Smooth muscle cell (in vitro differentiated cells): ENCODE results near the gene RORB. TPM values are rescaled to one million over a fixed set of nuclear protein-coding genes. Genes with fewer than 3 reads are reported as not detected.
A peak's percentile ranks its signal among the peaks of the same experiment; 100 is the strongest.

Source experiments
- DNase-seq: peaks from one replicate; lab custom pipeline; 2025; ENCODE audit not compliant: unreplicated experiment; lab: John Stamatoyannopoulos, UW
- H2AFZ ChIP-seq: fragments of 200-600 bp; sonication (generic); 2 replicates; pipeline ENCODE4 v1.6.0; 2016; ENCODE audit warnings: antibody characterized with exemption, low read depth, mild to moderate bottlenecking
- H3F3A ChIP-seq: fragments of 200-600 bp; sonication (generic); 2 replicates; pipeline ENCODE4 v1.6.0; 2017; ENCODE audit warnings: antibody characterized with exemption, low read depth
- H3K27ac ChIP-seq: fragments of 200-600 bp; sonication (generic); 2 replicates; pipeline ENCODE4 v1.5.1; 2016; ENCODE audit warnings: low read depth, mild to moderate bottlenecking
- H3K27me3 ChIP-seq: fragments of 200-600 bp; sonication (generic); 2 replicates; pipeline ENCODE4 v1.6.1; 2016; ENCODE audit warnings: low read depth, mild to moderate bottlenecking
- H3K36me3 ChIP-seq: fragments of 200-600 bp; sonication (generic); 2 replicates; pipeline ENCODE4 v1.5.1; 2016; ENCODE audit warnings: low read depth
- H3K4me1 ChIP-seq: fragments of 200-600 bp; sonication (generic); 2 replicates; pipeline ENCODE4 v1.5.1; 2016; ENCODE audit warnings: low read depth
- H3K4me2 ChIP-seq: fragments of 200-600 bp; sonication (generic); 2 replicates; pipeline ENCODE4 v1.6.0; 2016; ENCODE audit warnings: mild to moderate bottlenecking
- H3K4me3 ChIP-seq: fragments of 200-600 bp; sonication (generic); 2 replicates; pipeline ENCODE4 v1.5.1; 2016; ENCODE audit warnings: mild to moderate bottlenecking
- H3K79me2 ChIP-seq: fragments of 200-600 bp; sonication (generic); 2 replicates; pipeline ENCODE4 v1.6.0; 2016; ENCODE audit warnings: low read depth, mild to moderate bottlenecking
- H3K9ac ChIP-seq: fragments of 200-600 bp; sonication (generic); 2 replicates; pipeline ENCODE4 v1.6.0; 2016; ENCODE audit warnings: low read depth
- H3K9me3 ChIP-seq: fragments of 200-600 bp; sonication (generic); replicated peaks from 2 replicates; pipeline ENCODE4 v1.5.1; 2016; ENCODE audit warnings: low read depth
- H4K20me1 ChIP-seq: fragments of 200-600 bp; sonication (generic); 2 replicates; pipeline ENCODE4 v1.6.0; 2016; ENCODE audit warnings: low read depth
- WGBS: methylation state at CpG from one replicate; pipeline ENCODE4 v1.1.7; 2016; ENCODE audit warnings: low lambda C conversion rate; 5-methylcytosine and 5-hydroxymethylcytosine counted together
- polyA plus RNA-seq: library from polyadenylated mRNA; unstranded; fragments of >200 nt; fragmentation: Nextera tagmentation; extraction: Ambion mirVana; gene quantifications from 2 replicates; pipeline ENCODE4 v1.2.1, GENCODE V29; 2016
- total RNA-seq: library from RNA; depleted of rRNA; stranded (reverse); fragments of >200 nt; gene quantifications from 2 replicates; pipeline ENCODE4 v1.2.3, GENCODE V29; 2014
- TF ChIP-seq, protein P1 (sequence below): fragments of 200-600 bp; sonication (generic); IDR thresholded peaks from 2 replicates; pipeline ENCODE4 v1.5.1; 2017; ENCODE audit warnings: borderline replicate concordance, mild to moderate bottlenecking, antibody characterized with exemption; ENCODE audit not compliant: insufficient read depth, poor library complexity, severe bottlenecking

Gene RORB
- total and polyA plus RNA-seq, 2 experiments from 2014 or later = 0.95 to 2.5 TPM

DNA sequence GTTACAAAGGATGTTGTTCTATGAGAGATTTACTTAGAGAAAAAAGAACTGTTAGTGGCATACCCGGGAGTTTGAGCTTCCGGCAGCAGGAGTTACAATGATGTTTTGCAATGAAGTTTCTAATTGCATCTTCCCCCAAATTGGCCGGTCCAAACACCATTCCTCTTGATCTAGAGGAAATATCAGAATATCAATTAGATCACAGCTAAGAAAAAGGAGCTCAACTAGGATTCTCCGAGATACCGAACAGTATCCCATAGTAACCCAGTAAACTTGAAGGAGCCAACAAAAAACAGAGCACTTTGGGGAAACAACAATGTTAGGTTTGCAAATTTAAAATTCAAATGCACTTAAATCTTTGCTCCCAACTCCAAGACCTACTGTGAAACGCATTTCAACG is 231.0 kb downstream of the RORB start:
- H3K79me2 ChIP-seq = no peaks in the 10 kb centered on the region

DNA sequence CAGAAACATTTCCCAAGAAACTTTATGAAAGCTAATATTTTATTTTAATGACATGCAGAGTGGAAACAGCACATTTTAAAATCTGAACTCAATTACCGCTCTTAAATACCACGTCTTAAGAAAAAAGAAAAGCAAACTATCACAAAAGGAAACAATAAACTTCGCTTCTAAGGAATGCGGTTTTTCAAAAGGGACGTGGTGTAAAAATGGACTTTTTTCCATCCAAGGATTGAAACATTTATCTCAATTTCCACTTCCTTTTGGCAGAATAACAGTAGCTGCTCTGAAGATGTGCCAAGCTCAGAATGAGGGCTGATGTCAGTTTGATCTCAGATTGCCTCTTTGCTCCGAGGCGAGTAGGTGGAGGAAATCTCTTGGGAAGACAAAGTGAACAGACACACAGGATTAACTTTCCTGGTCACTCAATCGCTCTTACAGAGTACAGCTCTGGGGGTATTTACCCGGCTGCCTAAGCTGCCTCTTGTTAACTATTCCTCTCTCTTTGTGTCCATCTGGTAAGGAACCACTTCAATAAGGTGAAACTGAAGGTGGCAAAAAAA is 232.1 kb downstream of the RORB start:
- Histone ChIP-seq H3K4me3 (no peak overlapping the region), H3K4me1 (peaks cover 16% of the 10 kb centered on the region), H3K27ac (no peak overlapping the region), H3F3A (no peaks in the 10 kb centered on the region), H3K27me3 (no peaks in the 10 kb centered on the region), H3K36me3 (no peaks in the 10 kb centered on the region), H3K4me2 (peak overlapping the region; percentile 65), H3K9me3 (no peaks in the 10 kb centered on the region), H3K79me2 (no peaks in the 10 kb centered on the region), H4K20me1 (no peaks in the 10 kb centered on the region), H2AFZ (peak overlapping the region; percentile 67), H3K9ac (no peak overlapping the region)
- WGBS = 44% methylated on average over 9 of the region's 9 CpGs
- TF ChIP-seq, protein P1, sequence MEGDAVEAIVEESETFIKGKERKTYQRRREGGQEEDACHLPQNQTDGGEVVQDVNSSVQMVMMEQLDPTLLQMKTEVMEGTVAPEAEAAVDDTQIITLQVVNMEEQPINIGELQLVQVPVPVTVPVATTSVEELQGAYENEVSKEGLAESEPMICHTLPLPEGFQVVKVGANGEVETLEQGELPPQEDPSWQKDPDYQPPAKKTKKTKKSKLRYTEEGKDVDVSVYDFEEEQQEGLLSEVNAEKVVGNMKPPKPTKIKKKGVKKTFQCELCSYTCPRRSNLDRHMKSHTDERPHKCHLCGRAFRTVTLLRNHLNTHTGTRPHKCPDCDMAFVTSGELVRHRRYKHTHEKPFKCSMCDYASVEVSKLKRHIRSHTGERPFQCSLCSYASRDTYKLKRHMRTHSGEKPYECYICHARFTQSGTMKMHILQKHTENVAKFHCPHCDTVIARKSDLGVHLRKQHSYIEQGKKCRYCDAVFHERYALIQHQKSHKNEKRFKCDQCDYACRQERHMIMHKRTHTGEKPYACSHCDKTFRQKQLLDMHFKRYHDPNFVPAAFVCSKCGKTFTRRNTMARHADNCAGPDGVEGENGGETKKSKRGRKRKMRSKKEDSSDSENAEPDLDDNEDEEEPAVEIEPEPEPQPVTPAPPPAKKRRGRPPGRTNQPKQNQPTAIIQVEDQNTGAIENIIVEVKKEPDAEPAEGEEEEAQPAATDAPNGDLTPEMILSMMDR = no peak
- DNase-seq = no peak

More for the DNA sequence above, 231.0 kb downstream of the RORB start:
- no peaks in the 10 kb centered on the region for H3K36me3 ChIP-seq
- no peaks in the 10 kb centered on the region for H3F3A ChIP-seq
- TF ChIP-seq, protein P1 = no peak
- no peaks in the 10 kb centered on the region for H3K27me3 ChIP-seq
- DNase-seq = no peak
- H3K27ac ChIP-seq = no peak overlapping the region
- no peaks in the 10 kb centered on the region for H3K9me3 ChIP-seq
- no peak overlapping the region for H3K9ac ChIP-seq
- H3K4me3 ChIP-seq = no peak overlapping the region
- H2AFZ ChIP-seq = no peak overlapping the region
- peaks cover 16% of the 10 kb centered on the region for H3K4me1 ChIP-seq
- 86% methylated on average over 7 of the region's 7 CpGs for WGBS
- H4K20me1 ChIP-seq = no peaks in the 10 kb centered on the region
- no peak overlapping the region for H3K4me2 ChIP-seq

DNA sequence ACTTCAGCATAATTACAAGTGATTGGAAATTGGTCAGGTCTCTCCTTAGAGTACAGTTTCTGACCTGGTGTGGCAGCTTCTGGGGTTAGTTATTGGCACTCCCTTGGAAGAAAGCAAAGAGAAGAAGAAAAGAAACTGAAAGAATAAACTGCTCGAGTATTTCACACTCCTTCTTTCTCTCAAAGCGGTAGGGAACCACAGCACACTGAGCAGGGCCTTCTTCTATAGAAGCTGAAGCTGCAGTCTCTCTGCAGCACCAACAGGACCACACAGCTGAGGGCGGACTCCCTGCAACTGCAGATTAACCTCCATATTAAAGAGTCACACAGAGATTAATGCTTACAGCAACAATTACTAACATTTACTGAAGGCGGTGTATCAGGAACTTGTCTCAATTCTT is 238.6 kb downstream of the RORB start:
- TF ChIP-seq, protein P1 = no peak
- Histone ChIP-seq H3K9me3 (no peaks in the 10 kb centered on the region), H3K27me3 (no peaks in the 10 kb centered on the region), H3K36me3 (no peaks in the 10 kb centered on the region), H2AFZ (no peak overlapping the region), H3K4me1 (peaks cover 9% of the 10 kb centered on the region), H3K27ac (no peak overlapping the region), H4K20me1 (no peaks in the 10 kb centered on the region), H3K4me3 (no peak overlapping the region), H3K9ac (no peak overlapping the region), H3K79me2 (no peaks in the 10 kb centered on the region), H3F3A (no peaks in the 10 kb centered on the region), H3K4me2 (no peak overlapping the region)
- WGBS = 80% methylated on average over 4 of the region's 4 CpGs
- DNase-seq = no peak

GRCh38 chr9:74736646-74737045 is 239.5 kb downstream of the RORB start:
- Histone ChIP-seq H3K27me3 (no peaks in the 10 kb centered on the region), H3K9me3 (no peaks in the 10 kb centered on the region), H3K9ac (no peak overlapping the region), H3K36me3 (no peaks in the 10 kb centered on the region), H3K27ac (no peak overlapping the region), H2AFZ (no peak overlapping the region), H3K4me1 (peaks cover 9% of the 10 kb centered on the region), H3F3A (no peaks in the 10 kb centered on the region), H3K4me2 (no peak overlapping the region), H4K20me1 (no peaks in the 10 kb centered on the region), H3K79me2 (no peaks in the 10 kb centered on the region), H3K4me3 (no peak overlapping the region)
- no peak for DNase-seq
- TF ChIP-seq, protein P1 = no peak
- WGBS = 73% methylated on average over 4 of the region's 4 CpGs
